ENCODE measurements around the gene UBE4B. TPM values are rescaled to one million over a fixed set of nuclear protein-coding genes. Genes with fewer than 3 reads are reported as not detected.

The UBE4B gene
- total RNA-seq, 1 experiment from 2014 or later, result 31.2 TPM

- H3K4me1 Mint-ChIP-seq (ENCODE audit: insufficient read depth, unreplicated experiment), result peaks cover 20% of the 10 kb centered on the region
- H3K36me3 Mint-ChIP-seq (ENCODE audit: insufficient read depth, unreplicated experiment), result peaks cover 4% of the 10 kb centered on the region
- H3K4me3 Mint-ChIP-seq (ENCODE audit: unreplicated experiment), result peak overlapping the region; percentile 98
- peak overlapping the region; percentile 81 for H3K27ac Mint-ChIP-seq (ENCODE audit: low read depth, unreplicated experiment)
- POLR2A ChIA-PET, result interaction anchor here (0.6 to 2.4 kb wide), 46 partner anchors 8 to 827 kb away, joined by 3 to 34 read pairs (median 4); partner anchors contain the start of genes LZIC, NMNAT1, PEX14 and PGD
- no peak for TF ChIP-seq CTCF (IDR thresholded peaks at IDR 0.05; ENCODE audit: unreplicated experiment)
- no peaks in the 10 kb centered on the region for H3K9me3 Mint-ChIP-seq (ENCODE audit: unreplicated experiment)
- CTCF ChIA-PET, result interaction anchor here (0.6 to 2.1 kb wide), 19 partner anchors 10 to 620 kb away, joined by 3 to 9 read pairs (median 4); partner anchors contain the start of gene CENPS
- TSS peak; percentile 37 for BruUV-seq (replicated peaks)
- DNase-seq (ENCODE audit: unreplicated experiment), result peak; percentile 97
- H3K27me3 Mint-ChIP-seq (ENCODE audit: insufficient read depth, unreplicated experiment), result no peaks in the 10 kb centered on the region
- intact Hi-C loops (cut with micrococcal nuclease), result loop anchor here (1.0 to 2.0 kb wide), 2 partner anchors 128 to 217 kb away; no protein-coding TSS in a partner anchor
Measured at GRCh38 chr1:10210841-10211804, 178.4 kb downstream of the UBE4B start.

- no peak for TF ChIP-seq CTCF (IDR thresholded peaks at IDR 0.05; ENCODE audit: unreplicated experiment)
- BruUV-seq (replicated peaks), result no TSS peak
- Mint-ChIP-seq H3K4me1 (ENCODE audit: insufficient read depth, unreplicated experiment) (peaks cover 28% of the 10 kb centered on the region), H3K36me3 (ENCODE audit: insufficient read depth, unreplicated experiment) (peaks cover 4% of the 10 kb centered on the region), H3K27ac (ENCODE audit: low read depth, unreplicated experiment) (peak overlapping the region; percentile 81), H3K27me3 (ENCODE audit: insufficient read depth, unreplicated experiment) (no peaks in the 10 kb centered on the region), H3K4me3 (ENCODE audit: unreplicated experiment) (peak overlapping the region; percentile 98), H3K9me3 (ENCODE audit: unreplicated experiment) (no peaks in the 10 kb centered on the region)
- intact Hi-C loops (cut with micrococcal nuclease), result loop anchor here (2.0 kb wide), 1 partner anchor 127 kb away; no protein-coding TSS in a partner anchor
- ChIA-PET CTCF (interaction anchor here (0.7 to 1.0 kb wide), 4 partner anchors 11 to 142 kb away, joined by 3 to 9 read pairs (median 3); no protein-coding TSS in a partner anchor), POLR2A (interaction anchor here (0.6 to 2.0 kb wide), 21 partner anchors 10 to 826 kb away, joined by 3 to 9 read pairs (median 4); partner anchors contain the start of genes LZIC, NMNAT1, PGD and UBE4B)
- DNase-seq (ENCODE audit: unreplicated experiment), result no peak
Measured at GRCh38 chr1:10211805-10212410, 179.2 kb downstream of the UBE4B start.

GRCh38 chr1:10212476-10212875 lies 179.7 kb downstream of the UBE4B start:
- peak overlapping the region; percentile 81 for H3K27ac Mint-ChIP-seq (ENCODE audit: low read depth, unreplicated experiment)

More at GRCh38 chr1:10212476-10212875, 179.7 kb downstream of the UBE4B start:
- ChIA-PET CTCF (no interaction called here), POLR2A (interaction anchor here (0.8 to 2.0 kb wide), 15 partner anchors 9 to 269 kb away, joined by 3 to 9 read pairs (median 5); partner anchors contain the start of genes LZIC, NMNAT1, PGD and UBE4B)
- Mint-ChIP-seq H3K4me3 (ENCODE audit: unreplicated experiment) (peak overlapping the region; percentile 98), H3K4me1 (ENCODE audit: insufficient read depth, unreplicated experiment) (peaks cover 30% of the 10 kb centered on the region), H3K36me3 (ENCODE audit: insufficient read depth, unreplicated experiment) (peaks cover 7% of the 10 kb centered on the region), H3K27me3 (ENCODE audit: insufficient read depth, unreplicated experiment) (no peaks in the 10 kb centered on the region), H3K9me3 (ENCODE audit: unreplicated experiment) (no peaks in the 10 kb centered on the region)
- TF ChIP-seq CTCF (IDR thresholded peaks at IDR 0.05; ENCODE audit: unreplicated experiment), result no peak
- no TSS peak for BruUV-seq (replicated peaks)
- intact Hi-C loops (cut with micrococcal nuclease), result no loop called here
- no peak for DNase-seq (ENCODE audit: unreplicated experiment)

Measured in MCF 10A (cell line).